ENCODE results near the gene SGCE. TPM values are rescaled to one million over a fixed set of nuclear protein-coding genes. Genes with fewer than 3 reads are reported as not detected.

SGCE gene
- total RNA-seq, 2 experiments from 2014 or later = 0.83 TPM; not detected in 1

- H3K27ac Mint-ChIP-seq = no peak overlapping the region
- DNase-seq = no peak
- no peak overlapping the region for H3K4me3 Mint-ChIP-seq
- no peaks in the 10 kb centered on the region for H3K36me3 Mint-ChIP-seq (ENCODE audit: low read depth)
- CTCF ChIA-PET = no interaction called here
- peaks cover 4% of the 10 kb centered on the region for H3K4me1 Mint-ChIP-seq (ENCODE audit: low read depth)
- H3K27me3 Mint-ChIP-seq (ENCODE audit: low read depth) = peaks cover 19% of the 10 kb centered on the region
- intact Hi-C loops (cut with micrococcal nuclease) = no loop called here
- no peaks in the 10 kb centered on the region for H3K9me3 Mint-ChIP-seq
Observed at GRCh38 chr7:94634502-94634901, 21.4 kb downstream of the SGCE start.

GRCh38 chr7:94633687-94634086 is 22.2 kb downstream of the SGCE start:
- Mint-ChIP-seq H3K27ac (no peak overlapping the region), H3K9me3 (no peaks in the 10 kb centered on the region), H3K4me3 (no peak overlapping the region), H3K27me3 (ENCODE audit: low read depth) (peaks cover 18% of the 10 kb centered on the region), H3K4me1 (ENCODE audit: low read depth) (peaks cover 4% of the 10 kb centered on the region), H3K36me3 (ENCODE audit: low read depth) (no peaks in the 10 kb centered on the region)
- no peak for DNase-seq
- intact Hi-C loops (cut with micrococcal nuclease) = no loop called here
- CTCF ChIA-PET = no interaction called here

DNA sequence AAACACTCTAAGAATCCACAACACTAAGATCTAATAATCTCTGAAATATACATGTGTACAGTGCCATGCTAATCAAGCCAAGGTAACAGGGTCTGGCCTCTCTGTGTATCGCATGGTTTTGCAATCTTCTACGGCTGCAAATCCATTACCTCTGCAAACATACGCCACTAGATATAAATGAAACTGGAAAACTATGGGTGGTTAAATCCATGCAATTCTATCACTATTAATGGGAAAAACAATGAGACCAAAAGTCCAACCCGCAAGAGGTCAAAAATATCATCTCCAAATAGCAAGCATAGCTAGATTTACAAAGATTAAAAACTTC is 23.0 kb downstream of the SGCE start:
- H3K4me1 Mint-ChIP-seq (ENCODE audit: low read depth) = peaks cover 4% of the 10 kb centered on the region
- intact Hi-C loops (cut with micrococcal nuclease) = no loop called here
- no peak for DNase-seq
- no peaks in the 10 kb centered on the region for H3K36me3 Mint-ChIP-seq (ENCODE audit: low read depth)
- no peaks in the 10 kb centered on the region for H3K9me3 Mint-ChIP-seq
- H3K27ac Mint-ChIP-seq = no peak overlapping the region
- CTCF ChIA-PET = interaction anchor here (0.6 kb wide), 1 partner anchor 194 kb away, joined by 3 read pairs; no protein-coding TSS in a partner anchor
- no peak overlapping the region for H3K4me3 Mint-ChIP-seq
- peaks cover 15% of the 10 kb centered on the region for H3K27me3 Mint-ChIP-seq (ENCODE audit: low read depth)

DNA sequence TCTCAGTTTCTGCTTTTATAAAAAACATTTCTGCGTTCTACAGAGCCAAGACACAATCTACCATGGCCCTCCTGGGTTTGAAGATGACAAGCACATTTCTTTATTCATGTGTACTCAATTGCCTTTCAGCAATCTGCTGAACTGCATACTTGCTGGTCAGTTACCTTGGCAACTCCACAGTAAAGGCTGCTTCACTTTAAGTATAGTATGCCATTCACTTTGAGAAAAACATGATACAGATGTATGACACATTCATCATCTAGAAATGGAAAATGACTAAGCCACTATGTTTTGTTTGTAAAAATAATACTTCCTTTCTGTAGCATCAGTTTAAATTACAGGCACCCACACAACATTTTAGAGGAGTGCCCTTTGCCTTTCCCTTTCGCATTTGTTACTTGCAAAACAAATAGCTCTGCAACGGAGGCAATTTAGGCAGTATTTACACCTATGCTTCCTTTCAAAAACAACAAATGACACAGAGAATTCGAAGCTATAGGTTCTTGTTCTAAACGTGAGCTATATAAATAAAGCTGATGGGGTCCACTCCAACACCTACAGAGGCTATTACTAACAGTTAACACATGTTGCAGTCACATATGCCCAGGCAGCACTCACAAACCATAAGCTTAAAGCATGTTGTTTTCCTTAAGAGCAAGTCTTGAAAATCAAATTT is 23.5 kb downstream of the SGCE start:
- intact Hi-C loops (cut with micrococcal nuclease) = loop anchor here (1.0 kb wide), 1 partner anchor 12 kb away; no protein-coding TSS in a partner anchor
- H3K4me1 Mint-ChIP-seq (ENCODE audit: low read depth) = peaks cover 4% of the 10 kb centered on the region
- CTCF ChIA-PET = interaction anchor here (0.6 kb wide), 1 partner anchor 194 kb away, joined by 3 read pairs; no protein-coding TSS in a partner anchor
- no peaks in the 10 kb centered on the region for H3K9me3 Mint-ChIP-seq
- no peak overlapping the region for H3K27ac Mint-ChIP-seq
- no peaks in the 10 kb centered on the region for H3K36me3 Mint-ChIP-seq (ENCODE audit: low read depth)
- H3K27me3 Mint-ChIP-seq (ENCODE audit: low read depth) = peaks cover 11% of the 10 kb centered on the region
- peak; percentile 5 for DNase-seq
- no peak overlapping the region for H3K4me3 Mint-ChIP-seq

- Mint-ChIP-seq H3K27me3 (ENCODE audit: low read depth) (peaks cover 11% of the 10 kb centered on the region), H3K36me3 (ENCODE audit: low read depth) (no peaks in the 10 kb centered on the region), H3K4me1 (ENCODE audit: low read depth) (peaks cover 4% of the 10 kb centered on the region), H3K27ac (no peak overlapping the region), H3K9me3 (no peaks in the 10 kb centered on the region), H3K4me3 (no peak overlapping the region)
- DNase-seq = no peak
- intact Hi-C loops (cut with micrococcal nuclease) = no loop called here
- CTCF ChIA-PET = no interaction called here
Observed at GRCh38 chr7:94630855-94631254, 25.1 kb downstream of the SGCE start.

DNA sequence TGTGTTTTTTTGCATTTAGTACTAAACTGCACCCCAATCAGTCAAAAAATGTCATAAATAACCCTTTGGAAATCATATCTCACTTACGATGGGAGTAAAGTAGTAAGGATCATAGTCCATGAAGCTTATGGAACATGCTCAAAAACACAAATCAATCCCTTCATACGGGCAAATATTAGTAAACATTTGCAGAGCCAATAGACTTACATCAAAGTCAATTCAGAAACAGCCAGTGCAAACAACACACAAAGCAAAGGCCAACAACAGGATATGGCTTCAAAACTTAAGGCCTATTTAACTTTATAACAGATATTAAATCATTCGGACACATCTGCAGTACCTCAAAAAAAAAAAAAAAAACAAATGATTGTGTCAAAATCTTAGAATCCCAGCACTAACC is 32.1 kb downstream of the SGCE start:
- no peaks in the 10 kb centered on the region for H3K36me3 Mint-ChIP-seq (ENCODE audit: low read depth)
- no peak overlapping the region for H3K27ac Mint-ChIP-seq
- no peak for DNase-seq
- intact Hi-C loops (cut with micrococcal nuclease) = loop anchor here (10.0 kb wide), 1 partner anchor 599 kb away; no protein-coding TSS in a partner anchor
- peaks cover 11% of the 10 kb centered on the region for H3K4me1 Mint-ChIP-seq (ENCODE audit: low read depth)
- CTCF ChIA-PET = no interaction called here
- no peaks in the 10 kb centered on the region for H3K9me3 Mint-ChIP-seq
- peaks cover 4% of the 10 kb centered on the region for H3K27me3 Mint-ChIP-seq (ENCODE audit: low read depth)
- H3K4me3 Mint-ChIP-seq = no peak overlapping the region

DNA sequence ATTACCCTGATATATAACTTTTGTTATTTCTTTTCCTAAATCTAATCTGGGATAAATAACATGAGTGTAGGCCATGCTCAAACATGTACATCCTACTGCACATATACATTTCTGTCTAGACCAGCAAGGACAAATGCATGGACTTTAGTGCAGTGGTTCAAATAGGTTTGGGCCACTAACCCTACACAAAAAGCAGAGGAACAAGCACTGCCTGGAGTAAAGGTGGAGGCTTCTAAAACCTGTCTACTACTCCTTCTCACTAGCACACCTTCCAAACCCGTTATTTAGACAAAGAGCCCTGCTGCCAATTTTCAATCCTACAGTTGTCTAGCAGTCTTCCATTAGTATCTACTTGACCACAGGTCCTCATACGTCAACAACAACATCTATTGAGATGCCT is 34.8 kb downstream of the SGCE start:
- Mint-ChIP-seq H3K4me3 (no peak overlapping the region), H3K9me3 (no peaks in the 10 kb centered on the region), H3K27me3 (ENCODE audit: low read depth) (peaks cover 5% of the 10 kb centered on the region), H3K4me1 (ENCODE audit: low read depth) (peaks cover 11% of the 10 kb centered on the region), H3K36me3 (ENCODE audit: low read depth) (no peaks in the 10 kb centered on the region), H3K27ac (no peak overlapping the region)
- intact Hi-C loops (cut with micrococcal nuclease) = loop anchor here (10.0 kb wide), 1 partner anchor 596 kb away; no protein-coding TSS in a partner anchor
- CTCF ChIA-PET = no interaction called here
- DNase-seq = no peak

GRCh38 chr7:94620703-94621118 is 35.2 kb downstream of the SGCE start:
- Mint-ChIP-seq H3K4me3 (no peak overlapping the region), H3K4me1 (ENCODE audit: low read depth) (peaks cover 11% of the 10 kb centered on the region), H3K27ac (no peak overlapping the region), H3K9me3 (no peaks in the 10 kb centered on the region), H3K27me3 (ENCODE audit: low read depth) (peaks cover 5% of the 10 kb centered on the region), H3K36me3 (ENCODE audit: low read depth) (no peaks in the 10 kb centered on the region)
- CTCF ChIA-PET = interaction anchor here (0.5 kb wide), 1 partner anchor 351 kb away, joined by 5 read pairs; no protein-coding TSS in a partner anchor
- DNase-seq = peak; percentile 72
- intact Hi-C loops (cut with micrococcal nuclease) = loop anchor here (1.0 to 10.0 kb wide), 4 partner anchors 12 to 596 kb away; no protein-coding TSS in a partner anchor

- no peak overlapping the region for H3K4me3 Mint-ChIP-seq
- H3K27me3 Mint-ChIP-seq (ENCODE audit: low read depth) = peaks cover 10% of the 10 kb centered on the region
- no peaks in the 10 kb centered on the region for H3K9me3 Mint-ChIP-seq
- peaks cover 12% of the 10 kb centered on the region for H3K4me1 Mint-ChIP-seq (ENCODE audit: low read depth)
- no peak overlapping the region for H3K27ac Mint-ChIP-seq
- CTCF ChIA-PET = no interaction called here
- DNase-seq = no peak
- H3K36me3 Mint-ChIP-seq (ENCODE audit: low read depth) = no peaks in the 10 kb centered on the region
- intact Hi-C loops (cut with micrococcal nuclease) = no loop called here
Observed at GRCh38 chr7:94618126-94618525, 37.8 kb downstream of the SGCE start.

- no peak overlapping the region for H3K4me3 Mint-ChIP-seq
- intact Hi-C loops (cut with micrococcal nuclease) = no loop called here
- H3K27me3 Mint-ChIP-seq (ENCODE audit: low read depth) = peaks cover 15% of the 10 kb centered on the region
- no peak for DNase-seq
- no peaks in the 10 kb centered on the region for H3K36me3 Mint-ChIP-seq (ENCODE audit: low read depth)
- no peak overlapping the region for H3K27ac Mint-ChIP-seq
- no peaks in the 10 kb centered on the region for H3K9me3 Mint-ChIP-seq
- H3K4me1 Mint-ChIP-seq (ENCODE audit: low read depth) = peaks cover 12% of the 10 kb centered on the region
- CTCF ChIA-PET = interaction anchor here (0.6 kb wide), 1 partner anchor 81 kb away, joined by 3 read pairs; no protein-coding TSS in a partner anchor
Observed at GRCh38 chr7:94616855-94617254, 39.1 kb downstream of the SGCE start.

DNA sequence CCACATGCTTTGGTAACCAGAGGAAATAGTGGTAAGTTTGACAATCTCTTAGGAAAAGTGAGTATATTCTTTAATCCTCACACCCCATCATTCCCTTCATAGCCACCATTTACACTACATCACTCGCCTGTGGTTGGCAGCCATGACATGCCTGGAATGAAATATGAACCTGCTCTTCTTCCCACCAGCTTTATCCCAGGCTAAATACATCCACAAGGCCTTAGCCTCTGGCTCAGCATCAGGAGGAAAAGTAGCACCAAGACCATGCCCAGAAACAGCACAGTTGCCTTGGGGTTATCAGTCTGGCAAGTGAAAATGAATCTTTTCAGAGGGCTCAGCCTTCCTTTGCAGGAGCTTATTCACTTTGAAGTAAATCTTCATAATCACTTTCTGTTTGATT is 40.3 kb downstream of the SGCE start:
- Mint-ChIP-seq H3K27ac (no peak overlapping the region), H3K4me3 (no peak overlapping the region), H3K36me3 (ENCODE audit: low read depth) (no peaks in the 10 kb centered on the region), H3K4me1 (ENCODE audit: low read depth) (peaks cover 4% of the 10 kb centered on the region), H3K9me3 (no peaks in the 10 kb centered on the region), H3K27me3 (ENCODE audit: low read depth) (peaks cover 15% of the 10 kb centered on the region)
- DNase-seq = no peak
- CTCF ChIA-PET = no interaction called here
- intact Hi-C loops (cut with micrococcal nuclease) = no loop called here

GRCh38 chr7:94612661-94613060 is 43.3 kb downstream of the SGCE start:
- intact Hi-C loops (cut with micrococcal nuclease) = no loop called here
- peaks cover 2% of the 10 kb centered on the region for H3K4me1 Mint-ChIP-seq (ENCODE audit: low read depth)
- peaks cover 19% of the 10 kb centered on the region for H3K27me3 Mint-ChIP-seq (ENCODE audit: low read depth)
- DNase-seq = no peak
- CTCF ChIA-PET = no interaction called here
- H3K27ac Mint-ChIP-seq = no peak overlapping the region
- peaks cover 11% of the 10 kb centered on the region for H3K9me3 Mint-ChIP-seq
- H3K4me3 Mint-ChIP-seq = no peak overlapping the region
- H3K36me3 Mint-ChIP-seq (ENCODE audit: low read depth) = peaks cover 2% of the 10 kb centered on the region

DNA sequence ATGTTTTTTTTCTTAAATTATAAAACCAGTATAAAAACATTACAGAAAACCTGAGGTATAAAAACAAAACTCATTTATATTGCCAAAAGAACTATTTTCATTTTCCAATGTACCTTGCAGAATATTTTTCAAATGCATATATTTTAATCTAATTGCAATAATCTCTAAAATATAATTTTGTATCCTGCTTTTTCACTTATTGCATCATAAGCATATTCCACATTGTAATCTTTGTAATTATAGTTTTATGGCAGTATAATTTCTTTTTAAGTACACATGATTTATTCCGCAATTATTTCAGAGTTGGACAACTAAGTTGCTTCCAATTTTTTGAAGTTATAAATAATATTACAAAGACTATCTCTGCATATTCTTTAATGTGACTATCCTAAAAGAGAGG is 43.7 kb downstream of the SGCE start:
- Mint-ChIP-seq H3K27ac (no peak overlapping the region), H3K36me3 (ENCODE audit: low read depth) (peaks cover 3% of the 10 kb centered on the region), H3K4me3 (no peak overlapping the region), H3K9me3 (peaks cover 12% of the 10 kb centered on the region), H3K27me3 (ENCODE audit: low read depth) (peaks cover 20% of the 10 kb centered on the region), H3K4me1 (ENCODE audit: low read depth) (peaks cover 2% of the 10 kb centered on the region)
- CTCF ChIA-PET = no interaction called here
- intact Hi-C loops (cut with micrococcal nuclease) = no loop called here
- no peak for DNase-seq
